VCaP (cell line): Measurements from ENCODE around the gene APOBEC3F.

Experiments
- H3K27ac ChIP-seq: fragments of 450-650 bp; 2 replicates; pipeline ENCODE4 v1.5.1; 2017
- CTCF ChIP-seq: fragments of 450-650 bp; conservative IDR thresholded peaks from 2 replicates; pipeline ENCODE4 v1.5.1; 2017; ENCODE audit warnings: mild to moderate bottlenecking, moderate library complexity

The APOBEC3F gene

GRCh38 chr22:39087881-39088684, 47.4 kb downstream of the APOBEC3F start:
- no peak for TF ChIP-seq CTCF
- H3K27ac ChIP-seq, result peak overlapping the region; percentile 7; the same call in 1 of the 2 replicates

- peak overlapping the region; percentile 7; the same call in 1 of the 2 replicates for H3K27ac ChIP-seq
- TF ChIP-seq CTCF, result no peak
These were observed 48.0 kb downstream of the APOBEC3F start for GRCh38 chr22:39088685-39089032.

GRCh38 chr22:39089928-39090327, 49.3 kb downstream of the APOBEC3F start:
- no peak for TF ChIP-seq CTCF
- H3K27ac ChIP-seq, result no peak overlapping the region

- no peak for TF ChIP-seq CTCF
These were observed 49.9 kb downstream of the APOBEC3F start for GRCh38 chr22:39090426-39091064.

GRCh38 chr22:39091126-39092081, 50.7 kb downstream of the APOBEC3F start:
- no peak for TF ChIP-seq CTCF
- H3K27ac ChIP-seq, result no peak overlapping the region

More at GRCh38 chr22:39090426-39091064, 49.9 kb downstream of the APOBEC3F start:
- H3K27ac ChIP-seq, result no peak overlapping the region

- H3K27ac ChIP-seq, result no peak overlapping the region
- TF ChIP-seq CTCF, result no peak
These were observed 51.6 kb downstream of the APOBEC3F start for GRCh38 chr22:39092111-39092862.
